ENCODE measurements around the gene ADAMTS3. TPM values are rescaled to one million over a fixed set of nuclear protein-coding genes. Genes with fewer than 3 reads are reported as not detected.
A peak's percentile ranks its signal among the peaks of the same experiment; 100 is the strongest.

Gene ADAMTS3
- total RNA-seq, 1 donor from 2014 or later = 9.9 TPM

DNA sequence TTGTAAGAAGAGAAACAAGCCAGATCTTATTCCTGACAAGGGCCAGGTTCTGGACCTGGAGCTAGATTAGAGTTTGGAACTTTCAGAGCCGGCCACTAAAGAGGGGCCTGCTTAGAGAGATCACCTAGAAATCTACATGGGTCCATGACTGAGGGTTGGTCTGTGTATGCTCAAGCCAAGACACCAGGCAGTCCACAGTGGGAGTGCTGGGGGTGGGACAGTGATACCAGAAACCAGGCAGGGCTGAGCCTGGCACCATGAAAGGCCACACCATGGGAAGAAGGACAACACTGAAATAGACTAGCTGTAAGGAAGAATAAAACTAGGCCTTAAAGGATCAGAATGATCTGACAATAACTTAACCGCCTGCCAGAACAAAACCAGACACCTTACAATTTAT is 267.3 kb downstream of the ADAMTS3 start:
- DNase-seq (ENCODE audit: low spot score) = no peak

DNA sequence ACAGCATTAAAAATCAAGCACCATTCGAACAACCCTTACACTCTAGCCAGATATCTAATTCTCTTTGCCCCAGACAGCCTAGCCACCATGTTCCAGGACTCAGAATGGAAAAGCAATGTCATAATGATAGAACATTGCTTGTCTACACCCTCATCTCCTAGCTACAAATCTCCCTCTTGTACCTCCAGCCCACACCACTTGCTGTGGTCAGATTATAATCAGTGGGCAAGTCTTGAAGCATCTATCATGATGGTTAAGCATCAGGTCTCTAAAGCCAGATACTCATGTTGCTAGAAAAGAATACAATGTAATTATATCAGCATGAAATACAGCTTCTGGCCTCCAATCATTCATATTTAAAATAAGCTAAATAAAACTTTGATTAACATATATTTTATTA is 268.9 kb downstream of the ADAMTS3 start:
- DNase-seq (ENCODE audit: low spot score) = no peak

DNA sequence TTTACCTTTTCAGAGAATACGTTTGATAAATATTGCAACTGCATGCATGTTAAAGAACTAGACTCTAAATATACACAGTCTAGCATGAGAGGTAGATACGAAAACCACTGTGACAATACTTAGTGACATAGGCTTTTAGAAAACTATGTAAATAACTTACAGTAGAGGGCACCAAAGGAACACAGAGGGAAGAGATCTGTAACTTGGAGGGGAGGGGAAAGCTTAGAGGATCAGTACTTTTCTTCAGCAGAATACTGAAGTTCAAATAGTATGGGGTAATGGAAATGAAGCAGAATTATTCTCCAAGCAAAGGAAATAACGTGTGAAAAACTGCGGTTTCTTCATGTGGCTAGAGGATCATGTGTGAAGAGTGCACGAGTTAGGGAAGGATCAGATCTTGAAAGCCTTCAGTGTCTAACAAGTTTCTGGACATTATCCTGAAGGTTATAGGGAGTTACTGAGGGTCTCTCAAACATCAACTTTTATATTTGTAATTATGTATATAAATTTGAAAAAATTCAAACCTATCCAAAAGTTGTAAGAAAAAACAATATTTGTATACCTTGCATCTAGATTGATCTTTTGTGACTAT is 273.0 kb downstream of the ADAMTS3 start:
- peak; percentile 79 for DNase-seq (ENCODE audit: low spot score)

GRCh38 chr4:72290737-72291136 is 278.3 kb downstream of the ADAMTS3 start:
- DNase-seq (ENCODE audit: low spot score) = no peak

- no peak for DNase-seq (ENCODE audit: low spot score)
These were observed 282.1 kb downstream of the ADAMTS3 start for GRCh38 chr4:72286910-72287309.

- DNase-seq (ENCODE audit: low spot score) = peak; percentile 29
These were observed 282.8 kb downstream of the ADAMTS3 start for GRCh38 chr4:72286185-72286584.

GRCh38 chr4:72283357-72283756 is 285.7 kb downstream of the ADAMTS3 start:
- no peak for DNase-seq (ENCODE audit: low spot score)

DNA sequence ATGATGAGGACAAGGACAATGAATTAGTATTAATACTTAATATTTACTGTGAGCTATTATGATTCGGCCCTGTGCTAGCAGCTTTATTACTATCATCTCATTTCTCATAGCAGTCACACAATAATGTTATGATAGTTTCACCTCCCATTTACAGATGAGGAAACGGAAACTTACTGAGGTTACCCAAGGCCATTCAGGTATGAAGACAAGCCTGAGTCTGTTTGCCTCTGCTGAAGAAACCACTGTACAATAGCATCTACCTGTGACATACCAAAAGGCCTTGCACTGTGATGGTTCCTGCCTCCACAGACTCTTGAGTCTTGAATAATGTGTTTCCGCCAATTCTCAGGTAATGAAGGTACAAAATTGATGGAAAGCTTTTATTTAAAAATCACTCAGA is 288.8 kb downstream of the ADAMTS3 start:
- no peak for DNase-seq (ENCODE audit: low spot score)

DNA sequence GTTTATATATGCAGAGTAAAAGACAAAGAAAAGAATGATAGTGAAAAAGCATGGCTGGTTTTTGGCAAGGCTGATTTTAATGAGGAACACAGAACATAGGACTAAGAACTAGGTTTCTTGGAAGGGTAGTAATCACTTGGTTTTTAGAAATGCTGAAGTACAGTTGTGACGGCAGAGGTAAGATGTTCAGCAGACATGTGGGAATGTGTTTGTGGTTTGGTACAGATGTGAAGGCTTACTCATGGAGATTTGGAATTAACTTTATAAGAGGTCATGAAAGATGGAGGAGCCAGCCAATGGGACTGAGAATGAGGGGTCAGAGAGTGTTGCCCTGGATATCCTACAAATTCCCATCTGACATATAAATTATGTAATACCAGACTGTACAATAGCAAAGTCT is 293.6 kb downstream of the ADAMTS3 start:
- no peak for DNase-seq (ENCODE audit: low spot score)

GRCh38 chr4:72274251-72274650 is 294.8 kb downstream of the ADAMTS3 start:
- DNase-seq (ENCODE audit: low spot score) = no peak

DNA sequence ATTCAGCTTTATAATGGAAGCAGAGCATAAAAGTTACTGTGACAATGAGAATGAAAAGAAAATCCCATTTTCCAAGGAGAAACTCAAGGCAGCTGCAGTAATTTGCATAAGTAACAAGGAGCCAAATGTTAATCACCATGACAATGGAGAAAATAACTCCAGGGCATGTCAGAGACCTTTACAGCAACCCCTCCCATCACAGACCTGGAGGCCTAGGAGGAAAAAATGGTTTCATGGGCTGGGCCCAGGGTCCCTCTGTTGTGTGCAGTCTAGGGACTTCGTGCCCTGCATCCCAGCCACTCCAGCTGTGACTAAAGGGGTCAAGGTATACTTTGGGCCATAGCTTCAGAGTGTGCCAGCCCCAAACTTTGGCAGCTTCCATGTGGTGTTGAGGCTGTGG is 313.8 kb downstream of the ADAMTS3 start:
- DNase-seq (ENCODE audit: low spot score) = no peak

DNA sequence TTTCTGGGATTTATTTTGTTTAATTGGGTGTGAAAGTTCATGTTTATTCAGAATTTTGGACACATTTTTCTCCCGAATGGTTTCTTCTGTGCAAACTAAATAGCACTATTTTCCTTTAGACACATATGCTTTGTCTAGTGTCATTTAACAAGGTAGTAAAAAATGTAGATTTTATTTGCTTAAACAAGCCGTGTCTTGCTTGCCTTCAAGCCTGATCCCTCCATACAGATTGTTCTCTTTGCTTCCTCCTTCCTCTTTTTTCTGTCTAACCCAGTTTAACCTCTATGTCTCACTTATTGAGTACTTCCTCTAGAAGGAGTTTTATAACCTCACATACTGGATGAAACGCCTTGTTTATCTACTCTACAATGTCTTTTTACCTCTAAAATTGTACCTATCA is 325.4 kb downstream of the ADAMTS3 start:
- peak; percentile 27 for DNase-seq (ENCODE audit: low spot score)

DNA sequence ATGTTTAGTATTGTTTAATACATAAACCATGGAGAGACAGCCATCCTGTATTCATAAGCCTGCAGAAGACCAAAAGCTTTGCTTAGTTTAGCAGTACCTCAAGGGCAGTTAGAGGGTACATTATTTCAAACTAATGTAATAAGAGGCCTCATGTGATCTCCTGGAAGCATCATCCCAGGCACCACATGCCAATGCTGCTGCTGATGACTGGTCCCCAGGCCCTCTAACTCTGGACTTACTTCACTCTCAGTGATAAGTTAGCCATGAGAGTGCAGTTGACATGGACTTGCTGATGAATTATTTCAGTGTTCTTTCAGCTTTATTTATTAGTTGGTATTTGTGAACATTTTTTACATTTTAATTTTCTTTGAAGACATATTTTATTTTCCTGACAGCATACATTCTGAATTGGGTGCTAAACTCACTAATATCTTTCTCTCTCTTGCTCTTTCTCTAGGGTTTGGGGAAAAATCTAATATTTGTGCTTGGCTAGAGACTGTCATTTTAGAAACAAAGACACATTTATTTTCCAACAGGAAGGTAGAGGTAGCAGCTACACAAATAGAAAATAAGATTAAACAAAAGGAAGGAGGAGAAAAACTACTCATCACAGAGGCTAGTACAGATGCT is 329.4 kb downstream of the ADAMTS3 start:
- no peak for DNase-seq (ENCODE audit: low spot score)
